Measurements from ENCODE around the gene POLDIP3. TPM values are rescaled to one million over a fixed set of nuclear protein-coding genes. Genes with fewer than 3 reads are reported as not detected.
"Not testable (repeated sequence)": the region's sequence is repeated elsewhere in the genome, so short reads cannot be mapped to it uniquely, and the experiment has no call there.

POLDIP3 gene
- total RNA-seq, 2 experiments from 2014 or later: 77.2 to 80.6 TPM

- DNase-seq; H3K27me3 Mint-ChIP-seq (ENCODE audit: low read depth); H3K9me3 Mint-ChIP-seq (ENCODE audit: insufficient read depth); H3K36me3 Mint-ChIP-seq (ENCODE audit: low read depth); H3K4me3 Mint-ChIP-seq; POLR2A ChIA-PET; ATAC-seq; H3K27ac Mint-ChIP-seq: not testable (repeated sequence)
- H3K4me1 Mint-ChIP-seq (ENCODE audit: low read depth): peaks cover 11% of the 10 kb centered on the region
- CTCF ChIA-PET: interaction anchor here (1.4 kb wide), 1 partner anchor 119 kb away, joined by 4 read pairs; no protein-coding TSS in a partner anchor
Measured at GRCh38 chr22:42563943-42564342, 50.7 kb downstream of the POLDIP3 start.

- no peak overlapping the region for H3K4me3 Mint-ChIP-seq
- DNase-seq (no peak), ATAC-seq (no peak)
- POLR2A ChIA-PET: interaction anchor here (2.0 kb wide), 1 partner anchor 52 kb away, joined by 5 read pairs; the partner anchor contains the start of gene POLDIP3
- peak overlapping the region; percentile 35 for H3K27ac Mint-ChIP-seq
- peaks cover 11% of the 10 kb centered on the region for H3K4me1 Mint-ChIP-seq (ENCODE audit: low read depth)
- no peaks in the 10 kb centered on the region for H3K27me3 Mint-ChIP-seq (ENCODE audit: low read depth)
- no peaks in the 10 kb centered on the region for H3K9me3 Mint-ChIP-seq (ENCODE audit: insufficient read depth)
- CTCF ChIA-PET: interaction anchor here (1.4 kb wide), 1 partner anchor 118 kb away, joined by 4 read pairs; no protein-coding TSS in a partner anchor
- H3K36me3 Mint-ChIP-seq (ENCODE audit: low read depth): peaks cover 6% of the 10 kb centered on the region
Measured at GRCh38 chr22:42562684-42563083, 52.0 kb downstream of the POLDIP3 start.

- peaks cover 6% of the 10 kb centered on the region for H3K36me3 Mint-ChIP-seq (ENCODE audit: low read depth)
- DNase-seq: no peak
- POLR2A ChIA-PET: interaction anchor here (2.0 kb wide), 1 partner anchor 52 kb away, joined by 5 read pairs; the partner anchor contains the start of gene POLDIP3
- peak overlapping the region; percentile 35 for H3K27ac Mint-ChIP-seq
- CTCF ChIA-PET: interaction anchor here (1.2 to 2.3 kb wide), 2 partner anchors 19 to 52 kb away, joined by 4 to 8 read pairs; no protein-coding TSS in a partner anchor
- no peaks in the 10 kb centered on the region for H3K9me3 Mint-ChIP-seq (ENCODE audit: insufficient read depth)
- peaks cover 11% of the 10 kb centered on the region for H3K4me1 Mint-ChIP-seq (ENCODE audit: low read depth)
- H3K4me3 Mint-ChIP-seq: no peak overlapping the region
- ATAC-seq: no peak
- H3K27me3 Mint-ChIP-seq (ENCODE audit: low read depth): no peaks in the 10 kb centered on the region
Measured at GRCh38 chr22:42562279-42562678, 52.4 kb downstream of the POLDIP3 start.

GRCh38 chr22:42561856-42562255 is 52.8 kb downstream of the POLDIP3 start:
- no peak overlapping the region for H3K4me3 Mint-ChIP-seq
- no peak for ATAC-seq
- peak overlapping the region; percentile 35 for H3K27ac Mint-ChIP-seq
- H3K4me1 Mint-ChIP-seq (ENCODE audit: low read depth): peaks cover 11% of the 10 kb centered on the region
- ChIA-PET CTCF (interaction anchor here (1.2 to 2.3 kb wide), 3 partner anchors 8 to 52 kb away, joined by 4 to 11 read pairs (median 8); no protein-coding TSS in a partner anchor), POLR2A (interaction anchor here (2.0 kb wide), 1 partner anchor 53 kb away, joined by 5 read pairs; the partner anchor contains the start of gene POLDIP3)
- H3K36me3 Mint-ChIP-seq (ENCODE audit: low read depth): peaks cover 6% of the 10 kb centered on the region
- no peaks in the 10 kb centered on the region for H3K27me3 Mint-ChIP-seq (ENCODE audit: low read depth)
- H3K9me3 Mint-ChIP-seq (ENCODE audit: insufficient read depth): no peaks in the 10 kb centered on the region
- no peak for DNase-seq

GRCh38 chr22:42560781-42561180 is 53.9 kb downstream of the POLDIP3 start:
- peak; percentile 45 for DNase-seq
- CTCF ChIA-PET: interaction anchor here (0.6 to 2.3 kb wide), 11 partner anchors 9 to 390 kb away, joined by 3 to 11 read pairs (median 4); no protein-coding TSS in a partner anchor
- Mint-ChIP-seq H3K36me3 (ENCODE audit: low read depth) (peaks cover 6% of the 10 kb centered on the region), H3K4me1 (ENCODE audit: low read depth) (peaks cover 11% of the 10 kb centered on the region), H3K27ac (no peak overlapping the region), H3K9me3 (ENCODE audit: insufficient read depth) (no peaks in the 10 kb centered on the region), H3K27me3 (ENCODE audit: low read depth) (no peaks in the 10 kb centered on the region), H3K4me3 (no peak overlapping the region)
- POLR2A ChIA-PET: interaction anchor here (0.6 kb wide), 1 partner anchor 51 kb away, joined by 4 read pairs; no protein-coding TSS in a partner anchor
- ATAC-seq: peak; percentile 56

GRCh38 chr22:42560381-42560780 is 54.3 kb downstream of the POLDIP3 start:
- ChIA-PET CTCF (interaction anchor here (0.6 to 2.3 kb wide), 11 partner anchors 9 to 390 kb away, joined by 3 to 11 read pairs (median 4); no protein-coding TSS in a partner anchor), POLR2A (no interaction called here)
- no peak overlapping the region for H3K4me3 Mint-ChIP-seq
- H3K36me3 Mint-ChIP-seq (ENCODE audit: low read depth): peaks cover 6% of the 10 kb centered on the region
- no peak for DNase-seq
- ATAC-seq: no peak
- H3K27me3 Mint-ChIP-seq (ENCODE audit: low read depth): no peaks in the 10 kb centered on the region
- peaks cover 11% of the 10 kb centered on the region for H3K4me1 Mint-ChIP-seq (ENCODE audit: low read depth)
- no peak overlapping the region for H3K27ac Mint-ChIP-seq
- no peaks in the 10 kb centered on the region for H3K9me3 Mint-ChIP-seq (ENCODE audit: insufficient read depth)

GRCh38 chr22:42553475-42554361 is 61.0 kb downstream of the POLDIP3 start, which contains the start of gene SERHL2:
Gene SERHL2, plus strand, starts transcription at chr22:42553956. Its CDS starts 65 bp downstream, at chr22:42554021.
- DNase-seq: peak; percentile 89
- peak; percentile 96 for ATAC-seq
- Mint-ChIP-seq H3K9me3 (ENCODE audit: insufficient read depth) (no peaks in the 10 kb centered on the region), H3K27ac (peak within 1 kb of the TSS; percentile 84), H3K4me3 (peak within 1 kb of the TSS; percentile 82), H3K4me1 (ENCODE audit: low read depth) (peaks cover 29% of the 10 kb centered on the region), H3K36me3 (ENCODE audit: low read depth) (no peaks in the 10 kb centered on the region), H3K27me3 (ENCODE audit: low read depth) (no peaks in the 10 kb centered on the region)
- POLR2A ChIA-PET: interaction anchor here (0.8 kb wide), 1 partner anchor 61 kb away, joined by 4 read pairs; the partner anchor contains the start of gene POLDIP3
- CTCF ChIA-PET: no interaction called here

GRCh38 chr22:42552294-42552647 is 62.4 kb downstream of the POLDIP3 start:
- peaks cover 29% of the 10 kb centered on the region for H3K4me1 Mint-ChIP-seq (ENCODE audit: low read depth)
- H3K36me3 Mint-ChIP-seq (ENCODE audit: low read depth); H3K9me3 Mint-ChIP-seq (ENCODE audit: insufficient read depth); DNase-seq; H3K27me3 Mint-ChIP-seq (ENCODE audit: low read depth); ATAC-seq: not testable (repeated sequence)
- CTCF ChIA-PET: interaction anchor here (0.6 to 1.1 kb wide), 4 partner anchors 14 to 292 kb away, joined by 3 to 5 read pairs (median 4); no protein-coding TSS in a partner anchor
- peak overlapping the region; percentile 70 for H3K4me3 Mint-ChIP-seq
- POLR2A ChIA-PET: interaction anchor here (1.2 kb wide), 1 partner anchor 63 kb away, joined by 4 read pairs; the partner anchor contains the start of gene POLDIP3
- H3K27ac Mint-ChIP-seq: peak overlapping the region; percentile 90

- CTCF ChIA-PET: no interaction called here
- DNase-seq: no peak
- Mint-ChIP-seq H3K4me1 (ENCODE audit: low read depth) (peaks cover 29% of the 10 kb centered on the region), H3K9me3 (ENCODE audit: insufficient read depth) (no peaks in the 10 kb centered on the region), H3K27ac (no peak overlapping the region), H3K4me3 (no peak overlapping the region), H3K27me3 (ENCODE audit: low read depth) (peaks cover 2% of the 10 kb centered on the region), H3K36me3 (ENCODE audit: low read depth) (no peaks in the 10 kb centered on the region)
- POLR2A ChIA-PET: interaction anchor here (1.2 kb wide), 1 partner anchor 15 kb away, joined by 4 read pairs; no protein-coding TSS in a partner anchor
- no peak for ATAC-seq
Measured at GRCh38 chr22:42549331-42550060, 65.2 kb downstream of the POLDIP3 start.

GRCh38 chr22:42548597-42549330 is 65.9 kb downstream of the POLDIP3 start:
- DNase-seq: no peak
- H3K27ac Mint-ChIP-seq: no peak overlapping the region
- H3K4me1 Mint-ChIP-seq (ENCODE audit: low read depth): peaks cover 28% of the 10 kb centered on the region
- no peak overlapping the region for H3K4me3 Mint-ChIP-seq
- H3K9me3 Mint-ChIP-seq (ENCODE audit: insufficient read depth): no peaks in the 10 kb centered on the region
- H3K27me3 Mint-ChIP-seq (ENCODE audit: low read depth): peaks cover 2% of the 10 kb centered on the region
- H3K36me3 Mint-ChIP-seq (ENCODE audit: low read depth): no peaks in the 10 kb centered on the region
- CTCF ChIA-PET: interaction anchor here (0.8 to 1.5 kb wide), 2 partner anchors 11 to 64 kb away, joined by 3 to 4 read pairs; no protein-coding TSS in a partner anchor
- POLR2A ChIA-PET: no interaction called here
- no peak for ATAC-seq

Measured in activated CD8-positive, alpha-beta T cell treated with anti-CD3 and anti-CD28 coated beads, Interleukin-2, amount 10 ng/mL, durations not matched to agents 7 days and 5 days (primary cell).